ENCODE data around the gene GALM.

The GALM gene

DNA sequence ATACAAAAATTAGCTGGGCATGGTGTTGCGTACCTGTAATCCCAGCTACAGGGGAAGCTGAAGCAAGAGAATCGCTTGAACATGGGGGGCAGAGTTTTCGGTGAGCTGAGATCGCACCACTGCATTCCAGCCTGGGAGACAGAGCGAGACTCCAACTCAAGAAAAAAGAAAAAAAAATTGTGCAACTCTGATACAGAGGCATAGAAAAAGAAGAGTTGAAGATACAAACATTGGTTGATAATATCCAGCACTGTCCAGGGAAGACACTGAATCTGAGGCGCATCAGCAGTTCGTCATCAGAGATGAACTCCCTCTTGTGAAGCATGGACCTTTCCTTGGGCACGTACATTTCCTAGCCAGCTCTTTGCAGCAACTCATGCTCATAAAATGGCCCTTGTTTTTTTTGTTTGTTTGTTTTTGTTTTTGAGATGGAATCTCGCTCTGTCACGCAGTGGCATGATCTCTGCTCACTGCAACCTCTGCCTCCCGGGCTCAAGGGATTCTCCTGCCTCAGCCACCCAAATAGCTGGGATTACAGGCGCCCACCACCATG, 16.7 kb upstream of the GALM start:
- DNase-seq (ENCODE audit: low read depth in 2 of 2), result no peak

DNA sequence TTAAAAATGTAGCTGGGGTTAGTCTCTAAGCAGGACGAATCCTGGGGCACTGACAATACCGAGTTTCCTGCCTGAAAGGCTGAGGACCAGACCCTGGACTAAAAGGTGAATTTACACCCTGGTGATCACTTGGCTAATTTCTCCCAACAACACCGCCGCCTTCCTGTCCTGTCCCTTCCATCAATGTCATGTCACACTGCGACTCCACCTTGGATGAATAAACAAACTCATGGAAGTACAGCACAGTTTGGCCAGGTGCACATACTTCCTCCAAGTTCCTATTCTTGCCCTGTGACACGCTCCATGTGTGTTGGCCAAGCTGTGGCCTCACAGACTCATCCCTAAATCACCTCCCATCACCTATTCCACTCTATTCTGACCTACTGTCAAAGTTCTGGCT, 15.9 kb upstream of the GALM start:
- no peak for DNase-seq (ENCODE audit: low read depth in 2 of 2)

DNA sequence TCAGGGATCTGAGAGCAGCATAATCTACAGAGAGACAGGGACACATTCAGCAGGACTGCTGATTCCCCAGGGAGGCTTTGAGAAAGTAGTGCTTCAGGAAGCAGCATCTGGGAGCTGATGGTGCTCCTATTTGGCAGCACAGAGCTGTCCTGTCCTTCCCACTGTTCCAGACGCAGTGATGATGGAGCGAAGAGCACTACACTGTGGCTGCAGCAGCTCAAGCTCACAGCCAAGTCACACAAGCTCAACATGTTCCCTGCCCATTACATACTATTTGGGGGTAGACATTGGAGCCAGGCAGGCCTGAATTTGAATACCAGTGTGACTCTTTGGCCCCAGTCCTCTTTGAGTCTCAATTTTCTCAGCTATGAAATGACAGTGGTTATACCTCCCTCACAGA, 15.2 kb upstream of the GALM start:
- DNase-seq (ENCODE audit: low read depth in 2 of 2), result no peak

- no peak for DNase-seq (ENCODE audit: low read depth in 2 of 2)
Observed at GRCh38 chr2:38652431-38653273, 13.3 kb upstream of the GALM start.

- no peak for DNase-seq (ENCODE audit: low read depth in 2 of 2)
Observed at GRCh38 chr2:38653380-38653714, 12.6 kb upstream of the GALM start.

DNA sequence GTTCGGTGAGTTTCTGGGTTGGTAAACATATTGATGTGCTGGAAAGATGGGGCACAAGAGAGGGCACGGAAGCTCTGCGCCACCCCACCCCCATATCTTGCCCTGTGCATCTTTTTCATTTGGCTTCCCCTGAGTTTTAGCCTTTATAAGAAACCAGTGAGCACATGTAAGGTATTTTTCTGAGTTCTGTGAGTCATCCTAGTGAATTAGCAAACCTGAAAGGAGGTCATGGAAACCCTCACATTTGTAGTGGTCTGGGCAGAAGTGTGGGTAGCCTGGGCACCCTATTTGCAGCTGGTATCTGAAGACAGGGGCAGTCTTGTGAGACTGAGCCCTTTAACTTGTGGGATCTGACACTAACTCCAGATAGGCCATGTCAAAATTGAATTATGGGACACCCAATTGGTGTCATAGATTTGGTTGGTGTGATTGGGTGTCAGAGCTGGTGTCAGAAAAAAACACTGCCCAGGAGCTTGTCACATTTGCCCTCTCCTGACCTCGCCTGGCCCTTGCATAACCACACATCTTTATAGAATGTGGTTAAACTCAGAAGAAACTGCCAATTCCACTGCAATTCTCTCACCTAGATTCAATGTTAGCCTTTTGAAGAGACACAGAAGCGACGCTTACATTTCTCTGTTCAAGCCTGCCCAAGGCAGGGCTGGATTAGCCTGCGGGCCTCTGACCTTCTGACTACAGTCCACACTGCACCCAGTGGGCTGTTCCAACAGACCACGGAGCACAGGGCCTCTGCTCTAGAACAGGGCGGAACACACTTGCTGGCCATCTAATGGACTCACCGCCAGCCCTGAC, 12.0 kb upstream of the GALM start:
- DNase-seq (ENCODE audit: low read depth in 2 of 2), result peak; percentile 53 to 68

DNA sequence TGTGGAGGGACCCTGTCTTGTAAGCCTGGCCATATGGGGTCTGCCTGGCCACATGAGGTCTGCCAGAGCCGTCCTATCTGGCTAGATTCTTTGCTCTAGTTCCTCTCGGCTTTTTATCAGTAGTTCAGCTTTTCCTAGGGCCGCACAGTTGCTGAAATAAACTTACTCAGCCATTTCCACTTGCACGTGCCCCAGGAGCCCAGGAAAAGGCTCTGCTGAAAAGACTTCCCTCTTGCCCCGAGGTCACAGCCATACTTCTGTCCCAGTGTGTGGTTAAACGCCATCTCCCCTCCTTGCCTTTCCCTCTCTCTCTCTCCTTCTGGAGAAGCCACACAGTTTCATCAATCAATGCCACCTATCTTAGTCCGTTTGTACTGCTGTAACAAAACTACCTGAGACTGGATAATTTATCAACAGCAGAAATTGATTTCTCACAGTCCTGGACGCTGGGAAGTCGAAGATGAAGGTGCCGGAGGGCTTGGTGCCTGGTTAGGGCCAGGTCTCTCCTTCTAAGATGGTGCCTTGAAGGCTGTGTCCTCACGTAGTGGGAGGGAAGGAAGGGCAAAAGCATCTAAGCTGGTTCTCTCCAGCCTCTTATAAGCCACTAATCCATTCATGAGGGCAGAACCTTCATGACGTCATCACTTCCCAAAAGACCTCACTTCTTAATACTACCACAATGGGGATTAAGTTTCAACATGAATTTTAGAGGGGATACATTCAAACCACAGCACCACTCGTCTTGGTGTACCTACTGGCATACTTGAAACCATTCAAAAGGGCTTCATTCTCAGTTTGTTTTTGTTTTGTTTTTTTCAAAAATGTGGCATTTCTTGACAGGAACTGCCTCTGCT, 11.2 kb upstream of the GALM start:
- DNase-seq (ENCODE audit: low read depth in 2 of 2), result no peak

- DNase-seq (ENCODE audit: low read depth in 2 of 2), result no peak
Observed at GRCh38 chr2:38655441-38655840, 10.5 kb upstream of the GALM start.

GRCh38 chr2:38656866-38657480, 8.9 kb upstream of the GALM start:
- DNase-seq (ENCODE audit: low read depth in 2 of 2), result no peak

DNA sequence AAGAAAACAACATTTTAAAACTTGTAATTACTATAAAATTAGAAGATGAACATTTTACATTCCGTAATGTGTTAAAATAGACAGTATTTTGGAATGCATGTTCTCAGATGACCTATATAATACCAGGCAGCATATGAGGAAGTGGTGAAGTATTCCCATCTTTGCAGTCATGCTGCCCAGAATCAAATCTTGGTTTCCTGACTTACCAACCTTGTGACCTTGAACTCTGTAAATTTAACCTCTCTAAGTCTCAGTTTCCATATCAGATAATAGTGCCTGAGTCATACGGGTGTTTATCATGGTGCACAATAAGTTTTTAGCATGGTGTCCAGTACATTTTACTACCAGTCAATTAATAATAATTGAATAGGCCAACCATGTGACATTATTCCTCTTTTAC, 7.3 kb upstream of the GALM start:
- DNase-seq (ENCODE audit: low read depth in 2 of 2), result no peak

GRCh38 chr2:38659115-38659514, 6.8 kb upstream of the GALM start:
- no peak for DNase-seq (ENCODE audit: low read depth in 2 of 2)

- no peak for DNase-seq (ENCODE audit: low read depth in 2 of 2)
Observed at GRCh38 chr2:38660282-38660681, 5.6 kb upstream of the GALM start.

DNA sequence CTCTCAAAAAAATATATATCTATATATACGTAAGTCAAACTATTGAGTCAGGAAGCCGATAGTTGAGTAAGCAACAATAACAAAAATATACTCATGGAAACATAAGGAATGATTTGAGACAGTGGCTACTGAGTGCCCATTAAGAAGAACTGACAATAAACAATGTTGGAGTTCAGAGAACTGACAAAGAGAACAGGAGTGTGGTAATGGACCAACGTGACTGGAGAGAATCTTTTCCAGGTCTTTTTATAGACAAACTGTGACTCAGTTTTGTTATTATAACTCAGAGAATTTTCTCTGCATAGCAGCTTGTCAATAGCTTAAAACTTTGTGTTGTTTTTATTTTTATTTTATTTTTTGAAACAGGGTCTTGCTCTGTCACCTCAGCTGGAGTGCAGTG, 4.6 kb upstream of the GALM start:
- no peak for DNase-seq (ENCODE audit: low read depth in 2 of 2)

DNA sequence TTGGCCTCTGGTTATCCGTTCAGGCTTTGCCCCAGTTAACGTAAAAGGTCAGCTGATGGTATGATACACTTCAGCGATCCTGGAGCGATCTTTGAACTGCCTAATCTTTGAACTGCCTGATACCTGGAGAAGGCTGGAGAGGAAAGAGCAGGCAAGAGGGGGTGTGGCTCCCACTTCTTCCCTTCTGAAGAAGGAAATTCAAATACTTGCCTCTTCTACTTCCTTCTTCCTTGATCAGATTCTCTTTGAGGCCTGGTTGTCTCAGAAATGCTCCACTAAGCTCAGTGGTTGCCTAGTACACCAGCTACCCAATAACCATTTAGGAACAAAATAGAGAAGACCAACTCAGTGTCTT, 619 bp downstream of the GALM start:
- DNase-seq (ENCODE audit: low read depth in 2 of 2), result no peak

DNA sequence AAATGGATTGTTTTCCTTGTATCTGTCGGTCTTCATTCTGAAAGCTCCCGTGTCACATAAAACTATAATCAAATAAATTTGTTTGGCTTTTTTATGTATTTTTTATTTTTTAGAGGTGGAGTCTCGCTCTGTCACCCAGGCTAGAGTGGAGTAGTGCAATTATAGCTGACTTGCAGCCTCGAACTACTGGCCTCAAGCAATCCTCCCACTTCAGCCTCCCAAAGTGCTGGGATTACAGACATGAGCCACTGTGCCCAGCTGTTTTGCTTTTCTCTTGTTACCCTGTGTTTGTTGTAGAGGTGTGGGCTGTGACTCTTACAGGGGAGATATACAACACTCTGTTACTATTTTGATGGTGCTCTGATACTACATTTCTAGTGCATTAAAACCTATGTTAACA, 2.2 kb downstream of the GALM start:
- no peak for DNase-seq (ENCODE audit: low read depth in 2 of 2)

GRCh38 chr2:38668779-38669479, 3.0 kb downstream of the GALM start:
- DNase-seq (ENCODE audit: low read depth in 2 of 2), result no peak

DNA sequence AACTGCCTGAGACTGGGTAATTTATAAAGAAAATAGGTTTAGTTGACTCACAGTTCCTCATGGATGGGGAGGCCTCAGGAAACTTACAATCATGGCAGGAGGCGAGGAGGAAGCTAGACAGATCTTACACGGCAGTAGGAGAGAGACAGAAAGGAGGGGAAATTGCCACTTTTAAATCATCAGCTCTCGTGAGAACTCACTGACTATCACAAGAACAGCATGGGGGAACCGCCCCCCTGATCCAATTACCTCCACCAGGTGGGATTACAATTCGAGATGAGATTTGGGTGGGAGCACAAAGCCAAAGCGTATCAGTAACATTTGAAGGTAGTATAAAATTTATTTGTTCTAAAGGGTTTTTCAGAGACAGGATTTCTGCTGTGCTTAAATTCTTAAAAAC, 5.4 kb downstream of the GALM start:
- DNase-seq (ENCODE audit: low read depth in 2 of 2), result no peak

- no peak for DNase-seq (ENCODE audit: low read depth in 2 of 2)
Observed at GRCh38 chr2:38671946-38672345, 6.0 kb downstream of the GALM start.

GRCh38 chr2:38672445-38673391, 6.8 kb downstream of the GALM start:
- DNase-seq (ENCODE audit: low read depth in 2 of 2), result no peak

DNA sequence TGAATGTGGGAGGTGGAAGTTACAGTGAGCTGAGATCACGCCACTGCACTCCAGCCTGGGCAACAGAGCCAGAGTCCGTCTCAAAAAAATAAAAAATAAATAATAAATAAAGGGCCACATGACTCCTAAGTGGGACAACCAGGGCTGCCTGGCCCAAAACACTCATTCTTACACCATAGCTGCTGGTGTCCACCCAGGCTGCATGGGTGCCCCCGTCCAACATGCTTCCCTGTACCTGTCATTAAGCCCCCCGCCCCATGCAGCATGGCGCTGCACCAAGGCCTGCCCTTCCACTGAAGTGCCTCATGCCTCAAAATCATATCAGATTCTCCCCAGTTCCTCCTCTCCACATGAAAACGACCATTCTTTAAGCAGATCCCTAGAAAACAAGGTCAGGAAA, 10.8 kb downstream of the GALM start:
- DNase-seq (ENCODE audit: low read depth in 2 of 2), result no peak

Data from stimulated activated CD8-positive, alpha-beta memory T cell treated with anti-CD3 and anti-CD28 coated beads, Interleukin-15, amount 100 ng/mL, for 48 hours (primary cell).